Measurements from ENCODE around the gene SERAC1. TPM values are rescaled to one million over a fixed set of nuclear protein-coding genes. Genes with fewer than 3 reads are reported as not detected.
A peak's percentile ranks its signal among the peaks of the same experiment; 100 is the strongest.

Gene SERAC1
- total RNA-seq, 4 donors from 2014 or later = 4.7 to 9.6 (median 6.2) TPM

DNA sequence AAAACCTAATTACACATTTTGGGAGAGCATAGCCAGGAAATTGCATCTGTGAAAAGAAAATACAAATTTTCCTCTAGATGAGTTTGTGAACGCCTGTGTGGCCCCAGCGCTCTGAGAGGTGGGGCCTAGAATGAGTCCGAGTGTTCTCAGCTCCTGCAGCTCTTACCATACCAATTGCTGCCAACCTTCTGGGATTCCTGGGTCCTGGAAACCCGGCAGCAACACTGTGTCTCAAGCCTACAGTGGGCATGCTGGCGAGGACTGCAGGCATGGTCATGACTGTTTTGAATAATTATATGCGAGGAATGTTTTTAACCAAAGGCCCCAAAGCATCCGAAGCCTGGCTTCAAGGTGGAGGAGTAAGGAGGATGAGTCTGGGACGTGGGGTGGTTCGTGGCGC lies 90.4 kb downstream of the SERAC1 start:
- Histone ChIP-seq H3K4me3 (no peak overlapping the region), H3K27ac (no peak overlapping the region), H3K36me3 (peaks cover 0 to 33% (median 0%) of the 10 kb centered on the region in 3 donors), H3K4me1 (no peaks in the 10 kb centered on the region), H3K27me3 (no peaks in the 10 kb centered on the region), H3K9me3 (no peaks in the 10 kb centered on the region)
- DNase-seq (ENCODE audit: low spot score in 2 of 2) = no peak
- WGBS, 2 donors = 86 to 87% methylated on average over 10 of the region's 10 CpGs
- TF ChIP-seq CTCF (IDR thresholded peaks at IDR 0.05) (no peak), POLR2A (IDR thresholded peaks at IDR 0.05) (no peak), EP300 (IDR thresholded peaks at IDR 0.05) (no peak)

GRCh38 chr6:158076548-158076947 lies 91.5 kb downstream of the SERAC1 start:
- Histone ChIP-seq H3K4me1 (peaks cover 0 to 4% (median 0%) of the 10 kb centered on the region in 4 donors), H3K36me3 (peaks cover 0 to 27% (median 0%) of the 10 kb centered on the region in 3 donors), H3K27ac (no peak overlapping the region), H3K9me3 (no peaks in the 10 kb centered on the region), H3K4me3 (no peak overlapping the region), H3K27me3 (no peaks in the 10 kb centered on the region)
- 87 to 88% methylated on average over 18 of the region's 18 CpGs for WGBS, 2 donors
- TF ChIP-seq CTCF (IDR thresholded peaks at IDR 0.05) (no peak), POLR2A (IDR thresholded peaks at IDR 0.05) (no peak), EP300 (IDR thresholded peaks at IDR 0.05) (no peak)
- DNase-seq (ENCODE audit: low spot score in 2 of 2) = no peak

GRCh38 chr6:158073776-158074175 lies 94.3 kb downstream of the SERAC1 start:
- DNase-seq (ENCODE audit: low spot score in 2 of 2) = no peak
- Histone ChIP-seq H3K27me3 (no peaks in the 10 kb centered on the region), H3K36me3 (peaks cover 0 to 19% (median 0%) of the 10 kb centered on the region in 3 donors), H3K9me3 (no peaks in the 10 kb centered on the region), H3K4me1 (peaks cover 0 to 5% (median 2%) of the 10 kb centered on the region in 4 donors), H3K27ac (no peak overlapping the region), H3K4me3 (no peak overlapping the region)
- 85 to 87% methylated on average over 3 of the region's 3 CpGs for WGBS, 2 donors
- TF ChIP-seq EP300 (IDR thresholded peaks at IDR 0.05) (no peak), POLR2A (IDR thresholded peaks at IDR 0.05) (no peak), CTCF (IDR thresholded peaks at IDR 0.05) (no peak)

DNA sequence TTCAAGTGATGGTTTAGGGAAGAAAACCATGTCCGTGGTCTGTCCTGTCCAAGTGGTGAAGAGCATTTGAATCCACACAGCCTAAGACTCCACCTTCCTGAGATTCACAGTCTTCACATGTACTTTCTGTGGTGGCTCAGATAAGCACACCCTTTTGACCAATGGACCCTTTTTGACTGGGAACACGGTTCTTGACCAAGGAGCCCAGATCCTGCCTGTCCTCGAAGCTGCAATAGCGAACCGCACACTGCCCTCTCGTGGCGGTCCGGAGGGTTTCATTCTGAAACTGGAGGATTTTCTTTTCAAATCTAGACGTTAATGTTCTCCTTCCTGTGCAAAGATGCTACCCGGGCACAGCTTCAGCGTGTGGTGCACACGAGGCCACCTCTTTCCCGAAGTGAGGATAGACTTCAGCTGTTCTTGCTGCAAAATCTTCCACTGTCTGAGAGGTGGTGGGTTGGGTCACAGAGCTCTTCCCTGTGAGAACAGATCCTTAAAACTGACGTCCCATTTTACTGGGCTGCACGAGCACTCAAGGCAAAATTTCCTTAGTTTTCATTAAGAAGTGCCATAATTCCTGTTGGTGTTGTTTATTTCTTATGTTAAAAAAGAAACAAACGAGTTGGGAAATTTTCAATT lies 95.9 kb downstream of the SERAC1 start:
- peak; percentile 47 to 62 for DNase-seq (ENCODE audit: low spot score in 2 of 2)
- H3K4me3 ChIP-seq = no peak overlapping the region
- peaks cover 0 to 11% (median 2%) of the 10 kb centered on the region in 4 donors for H3K4me1 ChIP-seq
- H3K27me3 ChIP-seq = no peaks in the 10 kb centered on the region
- TF ChIP-seq POLR2A (IDR thresholded peaks at IDR 0.05) (no peak), CTCF (IDR thresholded peaks at IDR 0.05) (peak; percentile 76 to 86 (median 82)), EP300 (IDR thresholded peaks at IDR 0.05) (peak in 1 of 2 donors; percentile 33)
- H3K36me3 ChIP-seq = peaks cover 0 to 10% (median 0%) of the 10 kb centered on the region in 3 donors
- H3K27ac ChIP-seq = no peak overlapping the region
- no peaks in the 10 kb centered on the region for H3K9me3 ChIP-seq
- WGBS, 2 donors = 18 to 19% methylated on average over 16 of the region's 16 CpGs

All from tibial nerve (tissue), 4 donors.